ENCODE results near the gene BUB3.

BUB3 gene

GRCh38 chr10:123141791-123142700 is 12.2 kb upstream of the BUB3 start:
- DNase-seq = no peak

- DNase-seq = peak in 1 of 2 experiments; percentile 14
Observed at GRCh38 chr10:123142701-123143161, 11.5 kb upstream of the BUB3 start.

GRCh38 chr10:123143162-123143824 is 10.9 kb upstream of the BUB3 start:
- no peak for DNase-seq

- DNase-seq = no peak
Observed at GRCh38 chr10:123143825-123144168, 10.4 kb upstream of the BUB3 start.

- DNase-seq = peak in 1 of 2 experiments; percentile 30
Observed at GRCh38 chr10:123144697-123145541, 9.3 kb upstream of the BUB3 start.

- peak in 1 of 2 experiments; percentile 16 for DNase-seq
Observed at GRCh38 chr10:123145542-123146012, 8.6 kb upstream of the BUB3 start.

- peak in 1 of 2 experiments; percentile 15 for DNase-seq
Observed at GRCh38 chr10:123146013-123146893, 7.9 kb upstream of the BUB3 start.

GRCh38 chr10:123146894-123147634 is 7.1 kb upstream of the BUB3 start:
- DNase-seq = no peak

- peak; percentile 47 to 59 for DNase-seq
Observed at GRCh38 chr10:123147635-123148413, 6.4 kb upstream of the BUB3 start, which contains the start of gene HMX2. TSS of gene HMX2 (plus strand) at chr10:123148136. CDS start at chr10:123148379, 243 bp downstream.

GRCh38 chr10:123148414-123149161 is 5.6 kb upstream of the BUB3 start:
- peak in 1 of 2 experiments; percentile 14 for DNase-seq

GRCh38 chr10:123149162-123149567 is 5.0 kb upstream of the BUB3 start:
- DNase-seq = no peak

- peak; percentile 53 to 61 for DNase-seq
Observed at GRCh38 chr10:123149568-123150270, 4.5 kb upstream of the BUB3 start.

- DNase-seq = no peak
Observed at GRCh38 chr10:123150271-123150985, 3.8 kb upstream of the BUB3 start.

- peak; percentile 50 to 61 for DNase-seq
Observed at GRCh38 chr10:123150986-123151736, 3.0 kb upstream of the BUB3 start.

GRCh38 chr10:123151737-123152135 is 2.5 kb upstream of the BUB3 start:
- DNase-seq = no peak

- DNase-seq = no peak
Observed at GRCh38 chr10:123153486-123154091, 613 bp upstream of the BUB3 start.

Data from activated CD4-positive, alpha-beta T cell treated with anti-CD3 and anti-CD28 coated beads, Interleukin-2, amount 50 U/mL, for 48 hours (primary cell).